Epithelial cell of proximal tubule (primary cell): Measurements from ENCODE around the gene SPATA33. TPM values are rescaled to one million over a fixed set of nuclear protein-coding genes. Genes with fewer than 3 reads are reported as not detected.
A peak's percentile ranks its signal among the peaks of the same experiment; 100 is the strongest.

ENCODE experiments used
- DNase-seq: peaks from one replicate; pipeline ENCODE4 v3.0.0-alpha.2; 2011; ENCODE audit warnings: low read depth
- H3K4me3 ChIP-seq: 2 replicates; pipeline ENCODE4 v1.5.1; 2011; ENCODE audit warnings: low read depth, mild to moderate bottlenecking, low read length
- total RNA-seq: library from RNA; depleted of rRNA; stranded (reverse); fragments of >200 nt; gene quantifications from 2 replicates; pipeline ENCODE4 v1.2.3, GENCODE V29; 2015
- TF ChIP-seq, protein P1 (sequence below): conservative IDR thresholded peaks from 2 replicates; pipeline ENCODE4 v1.5.1; 2012; ENCODE audit warnings: low read depth, mild to moderate bottlenecking, low read length

SPATA33 gene
- total RNA-seq, 1 donor from 2014 or later = 8.1 TPM

DNA sequence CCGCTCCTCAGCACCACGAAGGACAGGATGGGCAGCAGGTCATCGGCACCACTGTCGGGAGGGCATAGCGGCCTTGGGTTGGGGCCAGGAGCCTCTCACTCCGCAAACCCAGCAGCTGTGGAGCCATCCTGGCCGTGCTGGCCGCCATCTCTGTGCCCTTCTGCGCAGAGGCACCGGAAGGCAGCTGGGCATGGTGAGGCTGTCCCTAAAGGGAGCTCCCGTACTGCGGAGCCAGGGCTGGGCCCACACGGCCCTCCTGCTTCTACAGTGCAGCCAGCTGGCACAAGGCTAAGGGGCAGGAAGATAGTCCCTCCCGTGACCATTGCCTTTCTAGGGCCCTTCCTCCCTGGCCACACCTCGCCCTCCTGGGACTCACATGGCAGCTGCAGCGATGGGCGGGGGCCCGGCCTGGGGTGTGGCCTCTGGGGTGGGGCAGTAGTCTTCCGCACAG, 50.9 kb downstream of the SPATA33 start:
- H3K4me3 ChIP-seq = no peak overlapping the region
- DNase-seq = no peak
- TF ChIP-seq, protein P1, sequence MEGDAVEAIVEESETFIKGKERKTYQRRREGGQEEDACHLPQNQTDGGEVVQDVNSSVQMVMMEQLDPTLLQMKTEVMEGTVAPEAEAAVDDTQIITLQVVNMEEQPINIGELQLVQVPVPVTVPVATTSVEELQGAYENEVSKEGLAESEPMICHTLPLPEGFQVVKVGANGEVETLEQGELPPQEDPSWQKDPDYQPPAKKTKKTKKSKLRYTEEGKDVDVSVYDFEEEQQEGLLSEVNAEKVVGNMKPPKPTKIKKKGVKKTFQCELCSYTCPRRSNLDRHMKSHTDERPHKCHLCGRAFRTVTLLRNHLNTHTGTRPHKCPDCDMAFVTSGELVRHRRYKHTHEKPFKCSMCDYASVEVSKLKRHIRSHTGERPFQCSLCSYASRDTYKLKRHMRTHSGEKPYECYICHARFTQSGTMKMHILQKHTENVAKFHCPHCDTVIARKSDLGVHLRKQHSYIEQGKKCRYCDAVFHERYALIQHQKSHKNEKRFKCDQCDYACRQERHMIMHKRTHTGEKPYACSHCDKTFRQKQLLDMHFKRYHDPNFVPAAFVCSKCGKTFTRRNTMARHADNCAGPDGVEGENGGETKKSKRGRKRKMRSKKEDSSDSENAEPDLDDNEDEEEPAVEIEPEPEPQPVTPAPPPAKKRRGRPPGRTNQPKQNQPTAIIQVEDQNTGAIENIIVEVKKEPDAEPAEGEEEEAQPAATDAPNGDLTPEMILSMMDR = no peak

DNA sequence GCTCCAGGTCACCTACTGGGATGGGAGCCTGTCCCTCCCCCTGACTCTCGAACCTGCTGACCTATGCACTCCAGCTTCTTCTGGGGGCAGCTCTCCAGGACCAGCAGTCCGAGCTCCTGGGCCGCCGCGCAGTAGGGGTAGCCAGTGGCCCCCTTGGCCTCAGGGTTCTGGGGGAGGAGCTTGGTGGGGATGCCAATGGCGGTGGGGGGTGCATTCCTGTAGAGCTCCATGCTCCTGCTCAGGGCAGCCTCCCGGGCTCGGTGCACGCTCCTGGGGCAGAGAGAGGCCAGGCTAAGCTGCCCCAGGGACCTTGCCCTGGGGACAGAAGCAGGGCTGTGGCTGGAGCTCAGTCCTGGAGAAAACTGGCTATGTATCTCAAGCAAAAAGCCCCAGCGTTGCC, 51.5 kb downstream of the SPATA33 start:
- TF ChIP-seq, protein P1 = no peak
- H3K4me3 ChIP-seq = no peak overlapping the region
- DNase-seq = no peak

DNA sequence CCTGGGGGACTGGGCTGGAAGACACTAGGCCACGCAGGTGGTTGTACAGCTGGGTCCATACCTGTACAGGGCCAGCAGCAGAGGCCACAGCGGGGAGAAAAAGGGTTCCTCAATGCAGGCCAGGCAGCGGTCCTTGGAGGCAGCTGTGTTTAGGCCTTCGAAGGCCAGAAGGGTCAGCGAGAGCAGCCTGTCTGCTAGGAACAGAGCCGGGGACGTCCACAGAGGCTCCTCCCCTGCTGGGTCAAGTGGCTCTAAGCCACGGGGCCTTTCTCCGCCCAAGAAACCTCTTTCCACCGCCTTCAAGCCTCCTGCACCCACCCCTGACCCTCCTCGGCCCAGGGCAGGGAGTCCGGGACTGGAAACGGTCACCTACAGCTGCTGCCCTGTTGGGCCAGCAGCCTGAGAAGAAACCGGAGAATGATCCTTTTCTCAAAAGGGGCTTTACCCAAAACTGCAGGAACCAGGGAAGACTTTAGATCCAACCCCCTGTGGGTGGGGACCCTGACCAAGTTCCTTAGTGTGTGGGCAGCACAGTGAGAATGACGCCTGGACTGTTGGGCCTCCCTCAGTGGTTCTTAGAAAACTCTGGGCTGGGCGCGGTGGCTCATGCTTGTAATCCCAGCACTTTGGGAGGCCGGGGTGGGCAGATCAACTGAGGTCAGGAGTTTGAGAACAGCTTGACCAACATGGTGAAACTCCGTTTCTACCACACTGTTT, 52.2 kb downstream of the SPATA33 start:
- DNase-seq = no peak
- TF ChIP-seq, protein P1 = no peak
- H3K4me3 ChIP-seq = no peak overlapping the region

DNA sequence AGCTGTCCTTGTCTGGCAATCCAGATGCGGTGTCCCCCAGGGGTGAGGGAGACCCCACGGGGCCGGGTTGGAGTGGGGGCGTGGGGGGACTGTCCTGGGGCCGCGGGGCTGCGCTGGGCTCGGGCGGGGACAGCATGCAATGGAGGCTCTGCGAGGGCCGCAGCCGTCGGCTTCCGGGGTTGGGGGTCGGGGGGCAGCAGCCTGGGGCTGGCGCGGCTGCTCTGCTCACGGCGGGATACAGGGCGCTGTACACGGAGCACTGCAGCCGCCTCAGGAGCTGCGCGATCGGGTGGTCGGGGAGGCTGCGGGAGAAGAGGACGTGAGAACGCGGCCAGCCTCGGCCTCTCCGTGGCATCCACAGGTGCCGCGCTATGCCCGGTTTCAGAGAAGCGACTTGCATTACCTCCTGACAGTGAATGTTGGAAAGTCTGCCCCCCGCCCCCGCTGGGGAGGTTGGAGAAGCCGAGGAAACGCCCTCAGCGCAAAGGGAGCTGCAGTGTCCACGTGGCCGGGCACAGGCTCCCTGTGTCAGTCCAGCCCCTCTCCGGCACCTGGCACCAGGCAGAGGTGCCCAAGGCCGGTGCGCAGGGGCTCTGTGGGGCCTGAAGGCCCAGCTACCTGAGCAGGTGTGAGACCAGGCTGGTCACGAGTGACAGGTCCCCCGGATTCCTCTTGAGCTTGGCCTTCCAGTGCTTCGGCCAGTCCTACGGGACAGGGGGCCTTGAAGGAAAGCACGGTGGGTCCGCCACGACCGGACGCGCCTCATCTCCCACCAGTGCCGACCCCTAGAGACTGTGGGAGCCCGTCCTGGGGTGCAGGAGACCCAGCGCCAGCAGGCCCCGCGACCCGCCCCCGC, 53.3 kb downstream of the SPATA33 start:
- H3K4me3 ChIP-seq = no peak overlapping the region
- TF ChIP-seq, protein P1 = no peak
- no peak for DNase-seq

DNA sequence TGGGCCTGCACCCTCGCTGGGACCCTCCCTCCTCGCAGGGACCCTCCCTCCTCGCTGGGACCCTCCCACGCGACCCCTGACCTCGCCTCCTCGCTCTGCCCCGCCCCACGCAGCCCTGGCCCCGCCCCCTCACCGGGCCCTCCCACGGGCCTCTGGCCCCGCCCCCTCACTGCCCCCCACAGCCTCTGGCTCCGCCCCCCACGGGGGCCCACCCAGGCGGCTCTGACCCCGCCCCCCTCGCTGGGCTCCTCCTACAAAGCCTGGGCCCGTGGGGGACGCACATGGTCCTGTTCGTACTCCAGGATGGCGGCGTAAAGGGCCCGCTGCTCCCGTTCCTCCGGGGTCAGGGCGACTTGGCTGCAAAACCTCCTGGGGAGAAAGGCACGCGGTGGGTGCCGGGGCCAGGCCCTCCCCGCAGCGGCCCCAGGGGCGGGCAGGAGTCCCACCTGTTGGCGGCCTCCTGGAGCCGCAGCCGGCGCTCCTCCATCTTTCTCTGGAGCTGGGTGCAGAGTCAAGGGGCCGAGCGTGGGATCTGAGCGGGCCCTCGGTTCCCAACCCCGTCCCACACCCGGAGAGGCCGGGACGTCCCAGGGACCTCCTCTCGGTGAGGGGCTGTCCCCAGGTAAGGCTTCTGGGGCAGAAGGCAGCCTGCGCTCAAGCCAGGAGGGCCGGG, 54.1 kb downstream of the SPATA33 start:
- DNase-seq = no peak
- TF ChIP-seq, protein P1 = no peak
- H3K4me3 ChIP-seq = peak overlapping the region; percentile 45

DNA sequence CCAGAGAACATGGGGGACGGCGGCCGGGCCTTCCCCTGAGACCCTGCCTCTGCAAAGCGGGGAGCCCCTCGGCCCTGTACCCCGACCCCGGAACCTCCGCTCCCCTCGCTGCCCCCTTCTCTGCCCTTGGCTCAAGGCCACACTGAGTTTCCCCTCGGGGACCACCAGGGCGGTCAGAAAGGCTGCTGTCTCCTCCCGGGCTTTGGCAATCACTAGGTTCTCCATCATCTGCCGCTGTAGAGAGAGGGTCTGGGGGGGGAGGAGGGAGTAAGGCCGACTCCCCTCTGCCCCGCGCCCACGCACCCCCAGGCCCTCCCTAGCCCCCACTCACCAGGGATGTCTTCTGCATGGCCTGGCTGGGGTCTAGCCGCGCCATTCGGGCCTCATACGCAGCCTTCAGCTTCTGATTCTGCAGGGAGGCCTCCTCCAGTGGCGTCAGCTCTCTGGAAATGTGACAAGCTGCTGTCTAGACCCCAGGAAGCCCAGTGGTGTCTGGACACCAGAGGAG, 54.7 kb downstream of the SPATA33 start:
- no peak for DNase-seq
- peak overlapping the region; percentile 45 for H3K4me3 ChIP-seq
- TF ChIP-seq, protein P1 = no peak
